Glomerular visceral epithelial cell (primary cell): ENCODE measurements around the gene GALNT12.

Experiments
- DNase-seq: peaks from one replicate; pipeline ENCODE4 v3.0.0-alpha.2; 2016; ENCODE audit errors: extremely low spot score

The GALNT12 gene

DNA sequence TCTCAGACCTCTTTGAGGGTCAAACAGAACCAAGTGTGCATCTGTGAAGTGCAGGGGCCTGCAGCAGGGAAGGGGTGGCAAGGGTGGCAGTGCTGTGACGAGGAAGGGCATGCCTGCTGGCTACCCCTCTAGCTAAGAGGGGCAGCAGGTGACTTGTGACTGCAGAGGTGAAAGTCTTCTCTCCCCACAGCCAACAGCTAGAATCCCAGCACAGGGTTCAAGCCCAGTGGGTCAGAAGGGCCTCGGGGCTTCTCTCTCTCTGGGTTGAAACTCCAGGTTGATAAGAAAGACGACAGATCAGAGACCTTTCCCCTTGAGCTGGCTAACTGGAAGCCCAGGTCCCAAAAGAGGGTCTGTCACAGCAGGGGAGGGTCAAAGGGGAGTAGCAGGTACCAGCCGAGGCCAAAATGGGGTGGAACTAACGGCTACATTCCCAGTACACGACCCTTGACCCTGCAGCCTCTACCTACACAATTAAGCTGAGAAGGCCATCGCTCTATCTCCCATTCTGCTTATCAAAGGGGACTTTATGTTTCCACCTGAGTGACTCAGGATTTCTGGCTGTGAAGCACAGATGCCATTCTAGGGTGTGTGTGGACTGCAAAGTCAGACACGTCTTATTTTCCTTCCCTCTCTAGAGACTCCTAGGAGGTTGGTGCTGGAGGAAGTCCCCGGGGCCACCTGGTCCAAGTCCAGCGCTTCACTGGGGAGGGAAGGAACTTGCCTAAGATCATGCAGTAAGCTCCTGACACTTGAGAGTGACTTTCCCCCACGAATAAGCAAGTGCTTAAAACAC is 25.7 kb upstream of the GALNT12 start:
- DNase-seq = no peak

DNA sequence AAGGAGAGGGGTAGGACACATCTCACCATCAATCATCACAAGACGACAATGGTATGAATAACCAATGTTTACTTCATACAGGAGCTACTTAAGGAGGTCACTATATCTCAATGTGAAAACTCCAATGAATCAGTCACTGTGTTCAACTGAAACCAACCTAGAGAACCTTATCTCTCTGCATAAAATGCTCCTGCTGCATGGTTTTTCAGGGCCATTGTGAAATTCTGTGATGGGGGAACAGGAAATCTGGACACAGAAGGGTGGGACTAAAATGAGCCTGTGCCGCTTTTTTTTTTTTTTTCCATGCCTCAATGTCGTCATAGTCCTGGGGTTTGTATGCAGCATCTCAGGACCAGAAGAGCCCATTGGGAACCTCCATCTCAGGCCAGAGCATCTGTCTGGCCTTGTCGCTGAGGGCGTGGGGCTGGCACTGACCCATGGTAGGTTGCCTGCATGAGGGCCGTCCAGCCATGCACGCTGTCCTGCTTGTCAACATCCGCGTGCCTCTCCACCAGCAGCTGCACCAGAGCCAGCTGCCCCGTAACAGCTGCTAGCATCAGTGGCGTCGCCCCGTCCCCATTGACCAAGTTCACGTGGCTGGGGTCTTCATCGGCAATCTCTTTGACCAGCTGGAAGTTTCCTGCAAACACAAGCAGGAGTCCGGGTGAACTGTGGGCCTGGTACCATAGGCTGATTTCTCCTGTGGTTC is 23.8 kb upstream of the GALNT12 start:
- no peak for DNase-seq

DNA sequence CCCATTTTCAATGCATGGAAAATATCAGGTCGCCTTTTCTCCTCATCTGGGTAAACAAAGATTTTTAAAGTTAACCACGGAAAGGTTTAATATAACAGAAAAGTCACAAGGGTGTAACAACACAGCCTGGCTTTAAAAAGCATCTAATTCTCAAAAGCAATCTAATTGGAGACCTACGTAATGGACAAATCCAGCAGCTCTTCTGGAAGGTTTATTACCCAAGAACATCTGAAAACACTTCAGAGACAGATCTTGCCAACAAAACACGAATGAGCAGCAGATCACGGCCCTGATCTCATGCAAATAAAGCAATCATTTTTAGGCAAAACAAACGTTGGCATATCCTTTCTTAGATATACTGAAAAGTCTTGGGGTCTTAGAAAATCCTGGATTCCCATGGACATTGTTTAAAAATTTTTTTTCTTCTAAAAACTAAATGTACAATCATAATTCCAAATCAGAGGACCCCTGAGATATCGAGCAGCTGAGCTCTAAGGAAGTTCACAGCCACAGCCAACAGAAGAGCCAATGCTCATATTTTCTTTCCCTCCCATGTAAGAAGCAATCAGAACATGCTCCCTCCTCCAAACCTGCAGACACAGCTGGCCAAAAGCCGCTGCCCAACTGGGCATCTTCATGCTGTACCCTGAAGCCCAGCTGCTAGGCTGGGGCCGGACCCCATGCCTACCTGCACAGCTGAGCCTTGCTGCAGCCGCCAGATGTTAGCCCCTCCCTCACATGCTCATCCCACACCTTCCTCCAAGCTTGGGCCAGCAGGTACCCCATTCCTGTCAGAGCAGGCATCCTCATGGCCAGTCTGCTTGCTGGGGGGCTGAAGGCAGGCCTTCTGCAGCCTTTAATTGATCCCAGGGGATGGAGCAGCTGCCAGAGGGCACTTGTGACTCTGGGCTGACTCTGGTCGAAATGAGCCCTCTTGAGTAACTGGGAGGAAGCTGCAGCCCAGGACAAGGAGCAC is 22.4 kb upstream of the GALNT12 start:
- no peak for DNase-seq

DNA sequence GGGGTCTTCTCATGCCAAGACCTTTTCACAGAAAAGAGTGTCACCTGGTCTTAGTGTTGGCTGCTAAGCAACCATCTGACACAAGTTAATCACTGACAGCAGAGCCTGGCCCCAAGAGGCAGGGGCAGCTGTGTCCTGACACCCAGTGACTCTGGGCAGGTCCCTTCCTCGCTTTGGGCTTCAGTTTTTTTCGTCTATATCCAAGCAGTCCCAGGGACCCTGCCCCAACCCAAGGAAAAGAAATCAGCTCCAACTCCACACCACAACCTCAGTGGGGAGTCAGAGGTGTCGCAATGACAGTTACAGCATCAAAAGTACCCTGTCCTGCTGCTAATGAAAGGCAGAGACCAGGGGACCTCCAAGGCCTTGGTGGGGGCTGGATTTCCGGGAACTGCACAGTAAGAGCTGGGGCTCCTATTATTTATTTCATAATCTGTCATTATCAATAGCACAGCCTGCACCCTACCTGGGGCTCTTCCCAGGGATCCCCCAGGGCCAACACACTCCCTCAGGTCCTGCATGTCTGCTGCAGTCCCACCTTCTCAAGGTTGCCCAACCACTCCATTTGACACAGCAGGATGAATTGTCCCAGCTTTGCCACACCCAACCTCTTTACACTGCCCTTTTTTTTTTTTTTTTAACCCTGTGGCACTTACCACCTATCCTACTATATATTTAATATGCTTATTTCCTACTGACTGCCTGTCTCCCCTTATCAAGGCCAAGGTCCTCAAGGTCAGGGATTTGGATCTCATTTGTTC is 20.5 kb upstream of the GALNT12 start:
- no peak for DNase-seq

DNA sequence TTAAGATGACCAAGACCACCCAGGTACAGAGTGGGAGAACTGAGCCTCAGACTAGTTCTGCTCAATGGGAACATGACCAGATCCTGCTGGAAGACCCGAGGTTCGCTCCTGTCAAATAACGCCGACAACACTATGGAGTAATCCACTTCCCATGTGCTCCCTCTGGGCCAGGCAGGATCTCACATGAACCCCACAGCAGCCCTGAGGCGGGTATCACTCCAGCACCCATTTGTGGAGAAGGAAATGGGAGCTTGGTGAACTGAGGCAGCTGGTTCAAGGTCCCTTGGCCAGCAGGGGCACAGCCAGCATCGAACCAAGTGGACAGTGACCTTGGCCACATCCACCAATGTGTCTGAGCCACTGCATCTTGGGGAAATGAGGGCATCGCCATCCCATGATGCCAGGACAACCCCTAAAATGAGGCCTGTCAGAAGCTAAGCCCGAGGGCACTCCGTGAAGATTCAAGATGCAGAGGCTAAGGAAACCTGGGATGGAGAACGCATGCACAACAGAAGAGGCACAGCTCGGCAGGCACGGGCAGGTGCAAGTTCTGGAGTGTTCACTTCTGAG is 19.6 kb upstream of the GALNT12 start:
- DNase-seq = no peak

DNA sequence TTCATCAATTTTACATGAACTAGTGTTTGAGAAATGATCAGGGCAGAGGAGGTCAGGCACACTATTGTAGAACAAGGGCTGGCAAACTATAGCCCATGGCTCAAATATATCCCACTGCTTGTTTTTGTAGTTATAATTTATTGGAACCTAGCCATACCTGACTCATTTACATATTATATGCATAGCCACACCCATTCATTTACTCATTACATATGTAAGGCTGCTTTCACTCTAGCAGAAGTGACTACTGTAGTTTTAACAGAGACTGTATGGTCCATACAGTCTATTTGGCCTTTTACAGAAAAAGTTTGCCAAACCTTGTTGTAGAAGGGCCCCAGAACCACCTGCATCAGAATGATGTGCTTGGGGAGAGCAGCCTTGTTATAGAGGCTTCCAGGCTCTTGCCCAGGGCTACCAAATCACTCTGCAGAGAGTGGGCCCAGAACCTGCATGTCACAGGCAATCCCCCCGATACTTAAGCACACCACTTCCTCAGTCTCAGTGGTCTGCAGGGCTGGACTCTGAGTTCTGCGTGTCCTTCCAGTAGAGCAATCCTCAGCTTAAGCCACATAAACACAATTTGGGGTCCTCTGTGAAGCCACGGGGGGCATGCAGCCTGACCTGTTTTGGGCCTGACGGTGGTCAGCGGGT is 17.9 kb upstream of the GALNT12 start:
- DNase-seq = no peak

DNA sequence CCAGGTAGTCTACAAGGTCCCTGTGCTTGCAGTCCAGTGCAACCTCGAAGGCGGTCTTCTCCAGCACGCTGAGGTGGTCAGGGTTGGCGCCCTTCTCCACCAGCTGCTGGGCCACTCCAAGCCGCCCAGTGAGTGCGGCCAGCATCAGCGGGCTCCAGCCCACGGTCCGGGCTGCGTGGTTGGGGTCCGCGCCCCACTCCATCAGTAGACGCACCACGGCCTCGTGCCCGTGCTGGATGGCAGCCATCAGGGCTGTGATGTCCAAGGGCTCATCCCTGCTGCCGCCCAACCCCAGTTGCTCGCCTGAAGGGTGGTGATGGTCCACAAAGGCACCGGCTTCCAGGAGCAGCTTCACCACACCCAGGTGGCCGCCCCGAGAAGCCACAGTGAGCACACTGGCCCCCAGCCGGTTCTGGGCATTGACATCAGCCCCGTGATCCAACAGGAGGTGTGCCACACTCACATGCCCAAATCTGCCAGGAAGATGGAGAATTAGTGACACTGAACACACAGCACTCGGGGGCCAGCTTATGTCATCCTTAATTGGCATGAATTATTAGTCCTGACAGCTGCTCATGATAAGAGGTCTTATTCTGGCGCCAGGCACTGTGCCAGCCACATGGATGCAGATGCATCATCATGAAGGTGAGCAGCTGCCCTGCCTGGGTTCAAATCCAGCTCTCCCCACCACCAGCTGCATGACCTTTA is 17.2 kb upstream of the GALNT12 start:
- no peak for DNase-seq

DNA sequence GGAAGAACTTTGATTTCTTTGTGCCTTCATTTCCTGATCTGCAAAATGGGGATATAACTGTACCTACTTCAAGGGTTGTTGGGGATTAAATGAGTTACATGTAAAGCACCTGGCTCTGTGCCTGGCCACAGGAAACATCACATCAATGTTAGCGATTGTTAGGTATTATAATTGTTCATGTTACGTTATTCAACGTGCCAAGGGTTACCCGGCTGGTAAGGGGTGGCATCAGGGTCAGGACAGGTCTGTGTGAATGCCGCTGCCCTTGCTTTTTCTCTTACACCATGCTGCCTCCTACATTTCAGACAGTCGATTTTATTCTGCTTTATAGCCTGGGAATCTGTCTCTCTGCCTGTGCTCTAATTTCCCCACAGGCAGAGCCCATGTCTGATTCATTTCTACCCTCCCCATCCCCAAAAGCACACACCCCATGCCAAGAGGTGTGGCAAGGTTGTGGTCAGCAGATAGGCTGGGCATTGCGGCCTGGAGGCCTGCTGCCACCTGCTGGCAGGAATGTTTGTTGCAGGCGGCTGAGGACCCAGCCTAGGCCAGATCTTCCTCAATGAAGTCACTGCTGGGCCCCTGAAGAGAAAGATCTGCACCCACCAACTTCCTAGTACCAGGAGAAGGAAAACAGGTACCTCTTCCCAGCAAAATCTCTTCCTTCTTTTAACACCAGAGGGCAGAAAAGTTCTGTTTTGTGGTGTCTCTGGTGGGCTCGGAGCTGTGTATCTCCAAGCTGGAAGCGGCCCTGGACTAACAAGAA is 16.4 kb upstream of the GALNT12 start:
- DNase-seq = peak; percentile 98

DNA sequence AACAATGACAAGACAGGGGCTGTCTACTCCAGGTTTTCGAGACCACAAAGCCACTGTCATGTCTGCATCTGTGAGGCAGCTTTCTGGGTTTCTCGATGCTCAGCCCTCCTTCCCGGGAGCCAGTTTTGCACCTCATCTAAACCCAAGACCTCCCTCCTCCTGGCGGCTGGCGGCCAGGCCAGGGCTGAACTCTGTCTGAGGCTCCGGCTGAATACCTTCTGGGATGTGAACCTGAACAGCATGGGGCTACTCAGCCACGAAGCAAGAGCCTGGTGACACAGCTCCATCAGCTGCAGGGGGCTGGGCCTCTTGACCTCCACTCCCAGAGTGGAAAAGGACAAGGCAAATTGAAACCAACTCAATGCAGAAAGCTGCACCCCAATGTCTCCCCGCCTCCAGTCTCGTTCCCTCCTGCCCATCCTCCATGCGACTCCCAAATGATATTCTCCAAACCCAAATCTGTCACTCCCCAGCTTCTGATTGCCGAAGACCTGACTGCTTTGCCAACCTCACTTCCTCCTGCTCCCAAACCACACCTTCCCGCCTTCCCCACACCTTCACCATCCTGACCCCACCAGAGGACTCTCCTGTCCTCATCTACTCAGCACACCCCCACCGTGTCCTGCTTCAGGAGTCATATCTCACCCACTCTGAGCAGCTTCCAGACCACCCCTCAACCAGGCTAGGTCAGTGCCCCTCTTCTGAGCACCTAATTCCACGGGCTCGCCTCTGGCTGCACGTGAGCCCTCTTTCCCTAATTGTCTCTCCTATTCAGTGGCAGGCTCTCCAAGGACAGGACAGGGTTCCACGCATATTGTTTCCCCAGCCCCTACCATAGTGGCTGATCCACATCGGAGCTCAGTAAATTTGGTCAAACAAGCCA is 15.6 kb upstream of the GALNT12 start:
- DNase-seq = peak; percentile 91

DNA sequence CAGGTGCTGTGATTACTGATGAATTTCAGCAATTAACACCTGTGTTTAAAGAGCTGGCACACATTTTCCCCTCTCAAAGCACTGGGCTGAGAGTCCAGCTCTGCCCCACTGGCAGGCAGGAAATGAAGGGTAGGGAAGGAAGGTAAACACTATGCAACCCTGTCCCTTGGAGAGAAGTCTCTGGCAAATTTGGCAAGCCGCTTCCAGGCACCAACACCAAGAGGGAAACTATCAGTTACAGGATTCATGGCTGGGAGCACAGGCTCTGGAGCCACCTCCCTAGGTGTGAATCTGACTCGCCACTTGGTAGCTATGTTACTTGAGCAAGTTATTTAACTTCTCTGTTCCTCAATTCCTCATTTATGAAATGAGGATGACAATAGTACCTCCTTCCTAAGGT is 14.4 kb upstream of the GALNT12 start:
- peak; percentile 22 for DNase-seq

DNA sequence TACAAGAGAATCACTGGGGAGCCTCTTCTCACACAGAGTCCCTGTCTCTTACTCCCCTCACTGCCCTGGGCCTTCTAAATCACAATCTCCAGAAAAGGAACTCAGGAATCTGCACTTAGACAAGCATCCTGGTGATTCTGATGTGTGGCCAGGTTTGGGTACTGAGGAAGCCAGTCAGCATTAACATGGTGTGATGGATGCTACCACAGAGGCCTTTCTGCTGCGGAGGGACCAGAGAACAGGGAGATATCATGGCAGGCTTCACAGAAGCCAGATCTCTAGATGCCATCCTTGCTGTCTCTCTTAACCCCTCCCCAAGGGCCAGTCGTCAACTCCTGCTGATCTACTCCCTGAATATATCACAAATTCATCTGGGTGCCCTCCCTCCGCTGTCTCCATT is 12.7 kb upstream of the GALNT12 start:
- DNase-seq = no peak

DNA sequence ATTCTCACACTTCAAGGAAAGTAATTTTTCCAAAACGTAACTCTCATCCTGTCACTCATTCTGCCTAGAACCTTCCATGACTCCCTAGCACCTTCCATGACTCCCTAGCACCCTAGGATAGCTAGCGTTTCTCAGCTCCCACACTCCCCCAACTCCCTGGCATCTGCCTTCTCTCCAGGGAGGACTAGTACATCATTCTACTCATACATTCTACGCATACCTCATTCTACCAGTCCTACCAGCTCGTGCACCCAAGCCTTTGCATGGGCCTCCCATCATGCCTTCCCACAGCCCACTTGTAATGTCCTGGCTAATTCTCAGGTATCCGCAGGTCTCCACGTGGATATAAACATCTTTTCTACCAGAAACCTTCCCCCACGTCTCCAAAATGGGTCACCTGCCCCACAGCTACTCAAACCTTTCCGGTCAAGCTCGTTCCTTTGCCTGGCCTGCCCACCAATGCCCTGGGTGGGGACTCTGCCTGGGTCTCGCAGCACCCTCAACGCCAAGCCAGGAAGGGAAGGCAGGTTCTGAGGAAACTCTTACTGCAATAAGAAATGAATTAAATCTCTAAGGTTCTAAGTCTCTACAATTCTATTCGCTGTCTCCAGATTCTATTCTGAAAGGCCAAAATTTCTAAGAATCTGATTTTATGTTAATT is 12.0 kb upstream of the GALNT12 start:
- DNase-seq = no peak

DNA sequence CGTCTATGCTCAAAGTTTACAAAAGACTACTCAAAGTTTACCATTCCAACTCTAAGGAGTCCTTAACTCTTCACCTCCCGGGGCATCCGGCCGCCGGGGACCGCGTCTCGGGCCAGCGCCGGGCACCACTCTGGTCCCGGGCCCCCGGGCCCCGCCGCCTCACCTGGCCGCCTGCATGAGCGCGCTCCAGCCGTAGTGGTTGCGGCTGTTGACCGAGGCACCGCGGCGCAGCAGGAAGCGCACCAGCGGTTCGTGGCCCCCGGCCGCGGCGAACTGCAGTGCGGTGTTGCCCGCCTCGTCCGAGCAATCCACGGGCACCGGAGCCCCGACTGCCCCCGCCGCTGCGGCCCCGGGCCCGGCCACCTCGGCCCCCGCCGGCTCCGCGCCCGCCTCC is 11.5 kb upstream of the GALNT12 start:
- peak; percentile 17 for DNase-seq

DNA sequence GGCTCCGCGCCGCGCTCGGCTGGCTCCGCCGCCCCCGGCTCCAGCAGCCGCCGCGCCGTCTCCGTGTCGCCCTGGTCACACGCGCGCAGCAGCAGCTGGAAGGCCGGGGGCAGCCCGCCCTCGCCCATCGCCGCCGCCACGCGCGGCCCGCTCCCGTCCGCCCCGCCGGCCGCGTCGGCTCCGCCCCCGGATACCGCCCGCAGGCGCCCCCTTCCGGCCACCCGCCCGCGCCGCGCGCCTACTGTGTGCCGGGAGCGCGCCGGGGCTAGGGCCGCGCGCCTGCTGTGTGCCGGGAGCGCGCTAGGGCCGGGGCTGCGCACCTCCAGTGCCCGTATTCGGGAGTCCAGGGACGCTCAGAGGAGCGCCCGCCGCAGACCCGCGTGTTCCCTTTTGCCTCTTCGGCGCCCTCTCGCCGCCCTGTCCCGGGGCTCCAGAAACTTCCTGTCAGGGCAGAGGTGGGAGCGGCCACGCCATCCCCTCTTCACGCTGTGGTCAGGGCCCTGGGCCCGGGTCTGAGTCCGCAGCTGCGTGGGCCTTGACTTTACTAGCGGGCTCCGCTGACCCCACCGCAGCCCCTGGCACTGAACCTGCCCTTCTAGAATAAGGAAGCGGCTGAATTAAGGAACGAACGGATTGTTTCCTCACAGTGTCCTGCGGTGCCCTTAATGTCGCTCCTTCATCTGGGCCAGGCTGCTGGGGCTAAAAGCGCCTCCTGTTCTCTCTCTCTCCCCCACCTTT is 10.9 kb upstream of the GALNT12 start, which contains the start of gene ANKS6:
Gene ANKS6 (minus strand): TSS at position 192 of the 738 bp plus-strand sequence. CDS start 64 bp downstream, at position 128.
- DNase-seq = peak; percentile 85

DNA sequence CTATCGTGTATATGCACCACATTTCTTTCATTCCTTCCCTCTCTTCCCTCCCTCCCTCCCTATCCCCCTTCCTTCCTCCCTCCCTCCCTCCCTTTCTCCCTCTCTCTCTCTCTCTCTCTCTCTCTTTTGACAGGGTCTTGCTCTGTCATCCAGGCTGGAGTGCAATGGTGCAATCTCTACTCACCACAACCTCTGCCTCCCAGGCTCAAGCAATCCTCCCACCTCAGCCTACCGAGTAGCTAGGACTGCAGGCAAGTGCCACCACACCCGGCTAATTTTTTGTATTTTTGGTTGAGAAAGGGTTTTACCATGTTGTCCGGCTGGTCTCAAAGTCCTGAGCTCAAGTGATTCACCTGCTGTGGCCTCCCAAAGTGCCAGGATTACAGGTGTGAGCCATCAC is 10.0 kb upstream of the GALNT12 start:
- no peak for DNase-seq

DNA sequence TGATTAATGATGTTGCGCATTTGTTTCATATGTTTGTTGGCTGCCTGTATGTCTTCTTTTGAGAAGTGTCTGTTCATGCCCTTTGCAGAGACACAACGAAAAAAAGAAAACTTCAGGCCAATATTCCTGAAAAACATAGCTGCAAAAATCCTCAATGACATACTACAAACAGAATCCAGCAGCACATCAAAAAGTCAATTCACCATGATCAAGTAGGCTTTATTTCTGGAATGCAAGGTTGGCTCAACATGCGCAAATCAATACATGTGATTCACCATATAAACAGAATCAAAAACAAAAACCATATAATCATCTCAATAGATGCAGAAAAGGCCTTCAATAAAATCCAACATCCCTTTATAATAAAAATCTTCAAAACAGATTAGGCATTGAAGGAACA is 9.2 kb upstream of the GALNT12 start:
- no peak for DNase-seq

DNA sequence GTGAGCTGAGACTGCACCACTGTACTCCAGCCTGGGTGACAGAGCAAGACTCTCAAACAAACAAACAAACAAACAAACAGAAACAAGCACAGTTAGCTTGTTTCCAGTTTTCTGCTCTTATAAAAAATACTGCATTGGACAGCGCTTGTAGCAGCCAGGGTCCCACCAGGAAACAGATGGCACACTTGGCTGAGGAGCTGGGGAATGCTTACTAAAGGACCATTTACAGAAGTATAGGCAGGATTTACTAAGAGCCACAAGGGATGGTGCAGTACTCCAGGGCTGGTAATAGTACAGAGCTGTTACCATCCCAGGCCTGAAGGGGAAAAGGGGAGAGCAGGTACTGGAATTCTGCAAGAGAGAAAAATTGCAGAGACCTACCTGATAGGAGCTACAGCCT is 5.9 kb upstream of the GALNT12 start:
- no peak for DNase-seq
